GM12878 (cell line): ENCODE data around the gene CNPY2.

Source experiments
- ATF2 ChIP-seq: IDR thresholded peaks from 2 replicates; pipeline ENCODE4 v1.6.1; 2012; ENCODE audit warnings: low read length, inconsistent platforms
- ATF3 ChIP-seq: IDR thresholded peaks from 2 replicates; pipeline ENCODE4 v1.6.1; 2011; ENCODE audit warnings: low read depth, mild to moderate bottlenecking, low read length, moderate library complexity, borderline replicate concordance; ENCODE audit errors: extremely low read depth
- BACH1 ChIP-seq: fragments of 450-650 bp; IDR thresholded peaks from 2 replicates; pipeline ENCODE4 v1.6.1; 2017; ENCODE audit warnings: mild to moderate bottlenecking, borderline replicate concordance
- CTCF ChIP-seq, 3 experiments: IDR thresholded peaks in 2 of 3; conservative IDR thresholded peaks in 1 of 3; 2 replicates each; pipeline ENCODE4 v1.5.1; 2011; ENCODE audit warnings: low read depth in 3 of 3, low read length in 3 of 3, mild to moderate bottlenecking in 3 of 3, control low read depth in 2 of 3, moderate library complexity in 2 of 3, inconsistent platforms in 1 of 3, mixed read lengths in 1 of 3; ENCODE audit not compliant: control insufficient read depth in 2 of 3, insufficient read depth in 1 of 3; ENCODE audit errors: extremely low read depth in 1 of 3
- EP300 ChIP-seq, 2 experiments: fragments of 150-350 bp in 1 of 2; IDR thresholded peaks; 2 replicates each; pipeline ENCODE4 v1.6.1; 2011 to 2012; ENCODE audit warnings: low read depth in 2 of 2, low read length in 2 of 2, borderline replicate concordance in 1 of 2, improper control_type of control experiment in 1 of 2, inconsistent platforms in 1 of 2; ENCODE audit not compliant: control insufficient read depth in 1 of 2
- EZH2 ChIP-seq: IDR thresholded peaks from 2 replicates; pipeline ENCODE4 v1.6.1; 2012; ENCODE audit warnings: low read depth, mild to moderate bottlenecking, control low read depth, inconsistent platforms, low read length, borderline replicate concordance; ENCODE audit not compliant: control insufficient read depth
- GABPA ChIP-seq: IDR thresholded peaks from 2 replicates; pipeline ENCODE4 v1.6.1; 2014; ENCODE audit warnings: antibody characterized with exemption, low read depth, mild to moderate bottlenecking, inconsistent platforms
- POLR2A ChIP-seq: IDR thresholded peaks from 2 replicates; pipeline ENCODE4 v1.6.1; 2011; ENCODE audit warnings: low read depth, mild to moderate bottlenecking, low read length
- RAD21 ChIP-seq: IDR thresholded peaks from 2 replicates; pipeline ENCODE4 v1.6.1; 2011; ENCODE audit warnings: mild to moderate bottlenecking, low read depth, low read length, moderate library complexity; ENCODE audit not compliant: insufficient read depth
- ZNF274 ChIP-seq: IDR thresholded peaks from one replicate; pipeline ENCODE4 v1.8.0; 2011; ENCODE audit not compliant: insufficient read length, insufficient read depth

GRCh38 chr12:56297400-56297799 is 18.4 kb downstream of the CNPY2 start:
- TF ChIP-seq CTCF (IDR thresholded peaks at IDR 0.05 in 2 of 3, conservative IDR thresholded peaks at IDR 0.05 in 1 of 3; ENCODE audit: control insufficient read depth in 2 of 3, extremely low read depth in 1 of 3, insufficient read depth in 1 of 3, low read depth in 3 of 3, low read length in 3 of 3) (no peak), EZH2 (no peak), GABPA (no peak), ATF3 (no peak), ZNF274 (no peak), ATF2 (no peak), BACH1 (no peak), RAD21 (no peak), EP300 (IDR thresholded peaks at IDR 0.05; ENCODE audit: borderline replicate concordance in 1 of 2, control insufficient read depth in 1 of 2, low read depth in 2 of 2, low read length in 2 of 2) (no peak), POLR2A (no peak)
